WTC11 (cell line): ENCODE measurements around the gene DNM1L. TPM values are rescaled to one million over a fixed set of nuclear protein-coding genes. Genes with fewer than 3 reads are reported as not detected.

Experiments
- ATAC-seq: fragments of 200-7000 bp; cut with Tn5 transposase; 2 replicates; pipeline ENCODE4 v1.10.0; 2021; ENCODE audit warnings: mild to moderate bottlenecking, moderate library complexity
- CTCF ChIA-PET: fragments of 300-600 bp; sonication (Branson Sonifier 250); formaldehyde crosslinking; loops from one replicate; lab custom pipeline; 2021; ENCODE audit warnings: antibody characterized with exemption; lab: Charles Lee
- POLR2A ChIA-PET: fragments of 350-600 bp; sonication (Branson Sonifier 250); formaldehyde crosslinking; loops from one replicate; lab custom pipeline; 2021; ENCODE audit warnings: antibody characterized with exemption; lab: Charles Lee
- DNase-seq: peaks from one replicate; pipeline ENCODE4 v3.0.0; 2021; ENCODE audit warnings: low spot score
- H3K27ac Mint-ChIP-seq: 2 replicates; pipeline ENCODE4 v1.8.0; 2021; ENCODE audit warnings: mixed read lengths
- H3K27me3 Mint-ChIP-seq: 2 replicates; pipeline ENCODE4 v1.8.0; 2021; ENCODE audit warnings: low read depth, mild to moderate bottlenecking, moderate library complexity, mixed read lengths
- H3K36me3 Mint-ChIP-seq: 2 replicates; pipeline ENCODE4 v1.8.0; 2021; ENCODE audit warnings: mixed read lengths
- H3K4me1 Mint-ChIP-seq: 2 replicates; pipeline ENCODE4 v1.8.0; 2022; ENCODE audit warnings: mixed read lengths
- H3K4me3 Mint-ChIP-seq: 2 replicates; pipeline ENCODE4 v1.8.0; 2021; ENCODE audit warnings: mild to moderate bottlenecking, moderate library complexity, mixed read lengths
- H3K9me3 Mint-ChIP-seq: 2 replicates; pipeline ENCODE4 v1.8.0; 2021; ENCODE audit warnings: mixed read lengths
- ATF1 ChIP-seq: sonication (generic); formaldehyde crosslinking; IDR thresholded peaks from 2 replicates; pipeline ENCODE4 v1.8.1; 2023; ENCODE audit warnings: mild to moderate bottlenecking, moderate library complexity, missing genetic modification reagents
- ATF3 ChIP-seq: sonication (generic); formaldehyde crosslinking; conservative IDR thresholded peaks from 2 replicates; pipeline ENCODE4 v1.8.1; 2022; ENCODE audit warnings: mild to moderate bottlenecking, missing genetic modification reagents
- CBFB ChIP-seq: sonication (generic); formaldehyde crosslinking; IDR thresholded peaks from 2 replicates; pipeline ENCODE4 v1.8.1; 2022; ENCODE audit warnings: mild to moderate bottlenecking, low read depth, missing genetic modification reagents
- CREM ChIP-seq: sonication (generic); formaldehyde crosslinking; IDR thresholded peaks from 2 replicates; pipeline ENCODE4 v1.8.1; 2022; ENCODE audit warnings: mild to moderate bottlenecking, missing genetic modification reagents, moderate library complexity
- CTCF ChIP-seq: fragments of 200-600 bp; IDR thresholded peaks from 2 replicates; pipeline ENCODE4 v1.8.0; 2022; ENCODE audit warnings: antibody characterized with exemption
- E2F1 ChIP-seq: sonication (generic); formaldehyde crosslinking; IDR thresholded peaks from 2 replicates; pipeline ENCODE4 v1.8.0; 2022; ENCODE audit warnings: mild to moderate bottlenecking, missing genetic modification reagents
- E2F4 ChIP-seq: sonication (generic); formaldehyde crosslinking; IDR thresholded peaks from 2 replicates; pipeline ENCODE4 v1.8.1; 2022; ENCODE audit warnings: low read depth, mild to moderate bottlenecking, moderate library complexity, missing genetic modification reagents, borderline replicate concordance
- E2F5 ChIP-seq: sonication (generic); formaldehyde crosslinking; IDR thresholded peaks from 2 replicates; pipeline ENCODE4 v1.8.1; 2022; ENCODE audit warnings: mild to moderate bottlenecking, moderate library complexity, missing genetic modification reagents
- FOXP1 ChIP-seq: sonication (generic); formaldehyde crosslinking; IDR thresholded peaks from 2 replicates; pipeline ENCODE4 v1.8.0; 2022; ENCODE audit warnings: missing genetic modification reagents, mild to moderate bottlenecking, moderate library complexity, borderline replicate concordance
- GABPB1 ChIP-seq: sonication (generic); formaldehyde crosslinking; IDR thresholded peaks from 2 replicates; pipeline ENCODE4 v1.8.1; 2023; ENCODE audit warnings: mild to moderate bottlenecking, missing genetic modification reagents
- HMGXB4 ChIP-seq: sonication (generic); formaldehyde crosslinking; IDR thresholded peaks from 2 replicates; pipeline ENCODE4 v1.8.1; 2023; ENCODE audit warnings: mild to moderate bottlenecking, moderate library complexity, missing genetic modification reagents
- IRF2 ChIP-seq: sonication (generic); formaldehyde crosslinking; IDR thresholded peaks from 2 replicates; pipeline ENCODE4 v1.8.0; 2022; ENCODE audit warnings: low read depth, missing genetic modification reagents, borderline replicate concordance
- JUN ChIP-seq: sonication (generic); formaldehyde crosslinking; IDR thresholded peaks from 2 replicates; pipeline ENCODE4 v1.8.0; 2023; ENCODE audit warnings: mild to moderate bottlenecking, missing genetic modification reagents
- MAX ChIP-seq: sonication (generic); formaldehyde crosslinking; IDR thresholded peaks from 2 replicates; pipeline ENCODE4 v1.8.0; 2022; ENCODE audit warnings: mild to moderate bottlenecking, missing genetic modification reagents
- MXD4 ChIP-seq: fragments of 250-450 bp; sonication (Bioruptor Pico); IDR thresholded peaks from 2 replicates; pipeline ENCODE4 v1.8.0; 2021; ENCODE audit warnings: mild to moderate bottlenecking, moderate library complexity, borderline replicate concordance
- NFATC4 ChIP-seq: fragments of 250-450 bp; sonication (Bioruptor Pico); IDR thresholded peaks from 2 replicates; pipeline ENCODE4 v1.9.0; 2021; ENCODE audit warnings: mild to moderate bottlenecking
- NR1H2 ChIP-seq: sonication (generic); formaldehyde crosslinking; IDR thresholded peaks from 2 replicates; pipeline ENCODE4 v1.9.0; 2021; ENCODE audit warnings: mild to moderate bottlenecking, moderate library complexity, missing genetic modification reagents
- PRDM15 ChIP-seq: sonication (generic); formaldehyde crosslinking; IDR thresholded peaks from 2 replicates; pipeline ENCODE4 v1.8.0; 2022; ENCODE audit warnings: missing genetic modification reagents
- SMAD3 ChIP-seq: sonication (generic); formaldehyde crosslinking; IDR thresholded peaks from 2 replicates; pipeline ENCODE4 v1.8.0; 2022; ENCODE audit warnings: missing genetic modification reagents, mild to moderate bottlenecking, borderline replicate concordance
- USF2 ChIP-seq: sonication (generic); formaldehyde crosslinking; IDR thresholded peaks from 2 replicates; pipeline ENCODE4 v1.8.1; 2023; ENCODE audit warnings: mild to moderate bottlenecking, missing genetic modification reagents, moderate library complexity
- ZNF423 ChIP-seq: fragments of 250-450 bp; sonication (Bioruptor Pico); IDR thresholded peaks from 2 replicates; pipeline ENCODE4 v2.1.2; 2022; ENCODE audit warnings: mild to moderate bottlenecking, moderate library complexity
- ZNF671 ChIP-seq: fragments of 250-450 bp; sonication (Bioruptor Pico); IDR thresholded peaks from 2 replicates; pipeline ENCODE4 v1.8.0; 2021; ENCODE audit warnings: mild to moderate bottlenecking
- total RNA-seq: library from RNA; stranded (reverse); gene quantifications from 3 replicates; pipeline ENCODE4 v1.2.3, GENCODE V29; 2021

The DNM1L gene
- total RNA-seq, 1 experiment from 2014 or later: 74.3 TPM

GRCh38 chr12:32650508-32650907 lies 28.6 kb upstream of the DNM1L start:
- CTCF ChIA-PET: no interaction called here
- ATAC-seq: no peak
- no peak overlapping the region for H3K4me3 Mint-ChIP-seq
- peaks cover 8% of the 10 kb centered on the region for H3K9me3 Mint-ChIP-seq
- POLR2A ChIA-PET: no interaction called here
- H3K27me3 Mint-ChIP-seq: no peaks in the 10 kb centered on the region
- no peaks in the 10 kb centered on the region for H3K4me1 Mint-ChIP-seq
- peaks cover 5% of the 10 kb centered on the region; the same call in 1 of the 2 replicates for H3K36me3 Mint-ChIP-seq
- DNase-seq: no peak
- TF ChIP-seq ZNF671 (CRISPR knock-in tag): no peak
- no peak for TF ChIP-seq FOXP1 (CRISPR knock-in tag)
- no peak for TF ChIP-seq ATF3 (CRISPR knock-in tag)
- TF ChIP-seq NFATC4 (CRISPR knock-in tag): no peak
- TF ChIP-seq E2F1 (CRISPR knock-in tag): no peak
- TF ChIP-seq ZNF423 (CRISPR knock-in tag): no peak
- TF ChIP-seq USF2 (CRISPR knock-in tag): no peak
- no peak for TF ChIP-seq MXD4 (CRISPR knock-in tag)
- TF ChIP-seq, all 79 proteins: peak for 0
- H3K27ac Mint-ChIP-seq: no peak overlapping the region

GRCh38 chr12:32651151-32651955 lies 27.7 kb upstream of the DNM1L start:
- Mint-ChIP-seq H3K27me3 (no peaks in the 10 kb centered on the region), H3K4me1 (no peaks in the 10 kb centered on the region), H3K9me3 (peaks cover 8% of the 10 kb centered on the region), H3K4me3 (no peak overlapping the region), H3K27ac (no peak overlapping the region), H3K36me3 (peaks cover under 1% of the 10 kb centered on the region; the same call in 1 of the 2 replicates)
- DNase-seq (no peak), ATAC-seq (no peak)
- ChIA-PET CTCF (interaction anchor here (0.8 to 1.4 kb wide), 2 partner anchors 21 to 274 kb away, joined by 3 read pairs; no protein-coding TSS in a partner anchor), POLR2A (no interaction called here)
- TF ChIP-seq PRDM15 (CRISPR knock-in tag) (no peak), JUN (CRISPR knock-in tag) (no peak), ZNF671 (CRISPR knock-in tag) (no peak), CTCF (no peak), IRF2 (no peak), FOXP1 (CRISPR knock-in tag) (no peak), E2F4 (no peak), MAX (CRISPR knock-in tag) (no peak), ATF1 (no peak), SMAD3 (CRISPR knock-in tag) (no peak), E2F5 (no peak), GABPB1 (no peak), CBFB (CRISPR knock-in tag) (no peak), HMGXB4 (CRISPR knock-in tag) (no peak), CREM (CRISPR knock-in tag) (no peak), NR1H2 (CRISPR knock-in tag) (no peak)
